Suprapubic skin (tissue), 3 donors: Measurements from ENCODE around the gene PDE1C.

Source experiments
- POLR2A ChIP-seq, 2 donors: fragments of 450-650 bp; IDR thresholded peaks; one replicate each; pipeline ENCODE4 v1.6.1; 2017; ENCODE audit warnings: antibody characterized with exemption in 2 of 2, mild to moderate bottlenecking in 2 of 2, moderate library complexity in 2 of 2
- TF ChIP-seq, protein P1 (sequence below), 2 donors: fragments of 200-600 bp in 1 of 2; fragments of 450-650 bp in 1 of 2; sonication (generic) in 1 of 2; IDR thresholded peaks; one replicate each; pipeline ENCODE4 v1.5.1; 2016 to 2019; ENCODE audit warnings: antibody characterized with exemption in 2 of 2, mild to moderate bottlenecking in 1 of 2, moderate library complexity in 1 of 2

DNA sequence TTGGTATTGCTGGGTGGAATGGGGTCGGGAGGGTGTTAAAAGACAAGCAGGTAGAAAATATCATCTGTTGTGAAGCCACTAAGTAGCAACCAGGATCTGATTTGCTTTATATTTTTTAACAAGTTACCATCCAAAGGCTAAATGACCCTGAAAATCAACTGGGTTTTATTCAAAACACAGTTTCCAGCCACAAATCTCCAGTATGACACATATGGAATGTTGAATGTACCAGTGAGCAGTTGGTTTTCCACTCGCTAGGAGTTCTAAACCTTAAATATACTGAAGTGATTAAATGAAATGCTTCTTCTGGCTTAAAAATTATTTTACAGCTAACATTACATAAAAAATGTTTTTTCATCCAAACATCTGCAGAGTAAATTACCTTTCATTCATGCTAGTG lies 112.5 kb downstream of the PDE1C start:
- TF ChIP-seq, protein P1, sequence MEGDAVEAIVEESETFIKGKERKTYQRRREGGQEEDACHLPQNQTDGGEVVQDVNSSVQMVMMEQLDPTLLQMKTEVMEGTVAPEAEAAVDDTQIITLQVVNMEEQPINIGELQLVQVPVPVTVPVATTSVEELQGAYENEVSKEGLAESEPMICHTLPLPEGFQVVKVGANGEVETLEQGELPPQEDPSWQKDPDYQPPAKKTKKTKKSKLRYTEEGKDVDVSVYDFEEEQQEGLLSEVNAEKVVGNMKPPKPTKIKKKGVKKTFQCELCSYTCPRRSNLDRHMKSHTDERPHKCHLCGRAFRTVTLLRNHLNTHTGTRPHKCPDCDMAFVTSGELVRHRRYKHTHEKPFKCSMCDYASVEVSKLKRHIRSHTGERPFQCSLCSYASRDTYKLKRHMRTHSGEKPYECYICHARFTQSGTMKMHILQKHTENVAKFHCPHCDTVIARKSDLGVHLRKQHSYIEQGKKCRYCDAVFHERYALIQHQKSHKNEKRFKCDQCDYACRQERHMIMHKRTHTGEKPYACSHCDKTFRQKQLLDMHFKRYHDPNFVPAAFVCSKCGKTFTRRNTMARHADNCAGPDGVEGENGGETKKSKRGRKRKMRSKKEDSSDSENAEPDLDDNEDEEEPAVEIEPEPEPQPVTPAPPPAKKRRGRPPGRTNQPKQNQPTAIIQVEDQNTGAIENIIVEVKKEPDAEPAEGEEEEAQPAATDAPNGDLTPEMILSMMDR (IDR thresholded peaks at IDR 0.05), result no peak
- TF ChIP-seq POLR2A (IDR thresholded peaks at IDR 0.05), result no peak
